Activated CD4-positive, alpha-beta T cell treated with anti-CD3 and anti-CD28 coated beads, Interleukin-2, amount 50 U/mL, for 48 hours (primary cell): Measurements from ENCODE around the gene SYNE2.
"Not testable (repeated sequence)": the region's sequence is repeated elsewhere in the genome, so short reads cannot be mapped to it uniquely, and the experiment has no call there.

ENCODE experiments used
- DNase-seq, 2 experiments: peaks; one replicate each; pipeline ENCODE4 v3.0.0-alpha.2; 2020

Gene SYNE2

GRCh38 chr14:64200170-64200569 is 347.4 kb downstream of the SYNE2 start:
- DNase-seq, result no peak

GRCh38 chr14:64201296-64201695 is 348.5 kb downstream of the SYNE2 start:
- no peak for DNase-seq

GRCh38 chr14:64201921-64202545 is 349.2 kb downstream of the SYNE2 start:
- DNase-seq, result no peak

GRCh38 chr14:64202716-64203115 is 349.9 kb downstream of the SYNE2 start:
- DNase-seq, result no peak

GRCh38 chr14:64203366-64204006 is 350.7 kb downstream of the SYNE2 start:
- DNase-seq, result no peak

GRCh38 chr14:64208261-64208660 is 355.5 kb downstream of the SYNE2 start:
- no peak for DNase-seq

- no peak for DNase-seq
Observed at GRCh38 chr14:64208981-64209380, 356.2 kb downstream of the SYNE2 start.

- DNase-seq, result no peak
Observed at GRCh38 chr14:64209444-64210131, 356.8 kb downstream of the SYNE2 start.

- no peak for DNase-seq
Observed at GRCh38 chr14:64210216-64210615, 357.4 kb downstream of the SYNE2 start.

GRCh38 chr14:64210912-64211311 is 358.1 kb downstream of the SYNE2 start:
- not testable (repeated sequence) for DNase-seq

GRCh38 chr14:64212666-64213065 is 359.9 kb downstream of the SYNE2 start:
- no peak for DNase-seq

- DNase-seq, result no peak
Observed at GRCh38 chr14:64213086-64213485, 360.3 kb downstream of the SYNE2 start.

GRCh38 chr14:64213853-64214570 is 361.2 kb downstream of the SYNE2 start:
- no peak for DNase-seq

- no peak for DNase-seq
Observed at GRCh38 chr14:64215274-64215673, 362.5 kb downstream of the SYNE2 start.

GRCh38 chr14:64215978-64216377 is 363.2 kb downstream of the SYNE2 start:
- DNase-seq, result no peak

GRCh38 chr14:64217308-64217707 is 364.5 kb downstream of the SYNE2 start:
- DNase-seq, result no peak

- no peak for DNase-seq
Observed at GRCh38 chr14:64217834-64218233, 365.0 kb downstream of the SYNE2 start.

- DNase-seq, result no peak
Observed at GRCh38 chr14:64218344-64219240, 365.8 kb downstream of the SYNE2 start.

- DNase-seq, result no peak
Observed at GRCh38 chr14:64220056-64220455, 367.3 kb downstream of the SYNE2 start.

GRCh38 chr14:64220466-64220865 is 367.7 kb downstream of the SYNE2 start:
- DNase-seq, result no peak

GRCh38 chr14:64221391-64222003 is 368.7 kb downstream of the SYNE2 start:
- DNase-seq, result no peak

- DNase-seq, result no peak
Observed at GRCh38 chr14:64225151-64225757, 372.4 kb downstream of the SYNE2 start.
